GM10248 (cell line): Measurements from ENCODE around the gene GPR39.

Experiments used
- CTCF ChIA-PET: fragments of 300-600 bp; sonication (Branson Sonifier 250); formaldehyde crosslinking; extraction: SDS; loops from one replicate; lab custom pipeline; 2021; ENCODE audit warnings: antibody characterized with exemption; lab: Yijun Ruan, JAX
- POLR2A ChIA-PET: fragments of 350-650 bp; sonication (Branson Sonifier 250); formaldehyde crosslinking; extraction: SDS; loops from one replicate; lab custom pipeline; 2020; ENCODE audit warnings: antibody characterized with exemption; lab: Yijun Ruan, JAX
- DNase-seq: peaks from one replicate; pipeline ENCODE4 v3.0.0; 2012; ENCODE audit errors: extremely low spot score
- CTCF ChIP-seq: IDR thresholded peaks from 2 replicates; pipeline ENCODE4 v1.5.1; 2012; ENCODE audit warnings: mild to moderate bottlenecking, low read depth; ENCODE audit errors: extremely low read depth, missing control alignments, control extremely low read depth

Gene GPR39

GRCh38 chr2:132654335-132654734 lies 237.7 kb downstream of the GPR39 start:
- CTCF ChIA-PET: no interaction called here
- no peak for DNase-seq
- POLR2A ChIA-PET: no interaction called here
- TF ChIP-seq CTCF: no peak

- POLR2A ChIA-PET: no interaction called here
- no peak for TF ChIP-seq CTCF
- CTCF ChIA-PET: no interaction called here
- no peak for DNase-seq
Observed at GRCh38 chr2:132654968-132655367, 238.4 kb downstream of the GPR39 start.

GRCh38 chr2:132656266-132656975 lies 239.8 kb downstream of the GPR39 start:
- POLR2A ChIA-PET: no interaction called here
- no peak for TF ChIP-seq CTCF
- no peak for DNase-seq
- CTCF ChIA-PET: no interaction called here

- POLR2A ChIA-PET: no interaction called here
- CTCF ChIA-PET: interaction anchor here (1.4 to 1.9 kb wide), 3 partner anchors 8 to 13 kb away, joined by 3 to 8 read pairs (median 4); no protein-coding TSS in a partner anchor
- no peak for TF ChIP-seq CTCF
- no peak for DNase-seq
Observed at GRCh38 chr2:132659331-132659730, 242.7 kb downstream of the GPR39 start.

GRCh38 chr2:132662732-132663131 lies 246.1 kb downstream of the GPR39 start:
- TF ChIP-seq CTCF: no peak
- ChIA-PET POLR2A (no interaction called here), CTCF (interaction anchor here (0.9 kb wide), 1 partner anchor 11 kb away, joined by 3 read pairs; no protein-coding TSS in a partner anchor)
- no peak for DNase-seq

- ChIA-PET CTCF (no interaction called here), POLR2A (no interaction called here)
- no peak for TF ChIP-seq CTCF
- DNase-seq: no peak
Observed at GRCh38 chr2:132664096-132664495, 247.5 kb downstream of the GPR39 start.
